ENCODE measurements around the gene ADAMTS16.
A peak's percentile ranks its signal among the peaks of the same experiment; 100 is the strongest.

Gene ADAMTS16

DNA sequence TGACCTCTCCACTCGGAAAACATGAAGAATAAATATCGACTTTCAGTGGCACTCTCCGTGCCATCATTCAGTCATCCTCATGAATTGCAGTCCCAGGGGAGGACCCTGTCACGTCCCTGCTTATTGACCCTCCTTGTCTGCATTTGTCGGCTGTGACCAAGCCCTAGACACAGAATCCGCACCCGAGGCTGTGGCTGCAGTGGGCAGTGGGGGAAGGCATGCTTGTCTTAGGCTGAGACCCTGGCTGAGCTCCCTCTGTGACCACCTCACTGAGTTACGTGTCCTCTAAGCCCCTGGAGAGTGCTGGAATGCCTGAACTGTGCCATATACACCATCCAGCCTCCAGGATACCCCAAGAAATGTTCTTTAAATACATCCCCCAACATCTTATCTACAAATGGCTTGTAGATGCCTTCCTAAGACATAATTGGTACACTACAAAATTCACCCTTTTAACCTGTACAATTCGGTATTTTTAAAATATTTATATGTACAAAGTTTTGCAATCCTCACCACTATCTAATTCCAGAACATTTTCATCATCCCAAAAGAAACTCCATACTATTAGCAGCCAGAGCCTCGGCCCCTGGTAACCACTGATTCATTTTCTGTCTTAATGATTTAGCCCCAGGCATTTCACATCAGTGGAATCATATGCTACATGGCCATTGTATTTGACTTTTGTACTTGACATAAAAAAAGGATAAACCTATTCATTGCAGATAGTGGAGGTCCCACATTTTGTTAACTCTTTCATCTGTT is 201.6 kb downstream of the ADAMTS16 start:
- no peak for TF ChIP-seq CTCF (IDR thresholded peaks at IDR 0.05; ENCODE audit: insufficient read depth, low read depth, low read length, missing control alignments)
- no peak for DNase-seq (ENCODE audit: low read depth)
- H3K4me3 ChIP-seq (ENCODE audit: low read depth, low read length) = no peak overlapping the region

GRCh38 chr5:5342784-5343183 is 202.7 kb downstream of the ADAMTS16 start:
- no peak for DNase-seq (ENCODE audit: low read depth)
- no peak overlapping the region for H3K4me3 ChIP-seq (ENCODE audit: low read depth, low read length)
- no peak for TF ChIP-seq CTCF (IDR thresholded peaks at IDR 0.05; ENCODE audit: insufficient read depth, low read depth, low read length, missing control alignments)

DNA sequence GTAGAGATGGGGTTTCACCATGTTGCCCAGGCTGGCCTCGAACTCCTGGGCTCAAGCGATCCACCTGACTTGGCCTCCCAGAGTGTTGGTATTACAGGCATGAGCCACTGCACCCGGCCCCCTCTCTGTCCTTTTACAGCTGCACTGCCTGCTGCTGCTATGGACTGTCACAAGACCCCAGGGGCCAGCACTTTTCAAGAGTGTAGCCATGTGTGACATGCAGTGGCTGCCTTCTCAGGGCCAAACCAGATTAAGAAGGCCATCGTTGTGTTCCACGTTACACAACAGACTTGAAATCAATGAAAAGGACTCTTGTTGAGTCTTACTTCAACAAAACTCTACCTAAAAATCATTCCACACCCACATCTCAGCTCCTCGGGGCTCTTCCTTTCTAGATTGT is 203.4 kb downstream of the ADAMTS16 start:
- no peak for DNase-seq (ENCODE audit: low read depth)
- H3K4me3 ChIP-seq (ENCODE audit: low read depth, low read length) = no peak overlapping the region
- TF ChIP-seq CTCF (IDR thresholded peaks at IDR 0.05; ENCODE audit: insufficient read depth, low read depth, low read length, missing control alignments) = no peak

DNA sequence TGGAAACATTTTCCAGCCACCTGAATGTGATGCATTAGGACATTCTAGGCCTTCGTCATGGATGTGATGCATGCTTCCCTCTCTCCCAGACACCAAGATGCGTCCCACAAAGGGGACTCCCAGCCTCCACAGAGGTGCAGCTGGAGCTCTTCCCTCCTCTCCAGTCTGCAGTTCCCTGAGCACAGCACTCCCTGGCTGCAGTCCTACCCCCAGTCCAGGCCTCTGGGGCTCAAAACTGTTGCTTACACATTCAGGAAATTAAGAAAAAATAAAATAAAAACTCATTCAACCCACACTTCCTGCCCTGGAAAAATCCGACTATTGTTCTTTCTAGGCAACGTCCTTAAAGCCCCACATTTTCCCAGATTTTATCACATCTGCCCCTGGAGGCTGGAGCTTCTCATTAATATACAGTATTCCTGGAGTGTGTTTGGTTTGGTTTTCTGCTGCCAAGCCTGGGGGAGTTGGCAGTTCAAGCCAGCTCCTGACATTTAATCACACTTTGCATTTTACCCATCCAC is 204.0 kb downstream of the ADAMTS16 start:
- no peak overlapping the region for H3K4me3 ChIP-seq (ENCODE audit: low read depth, low read length)
- no peak for TF ChIP-seq CTCF (IDR thresholded peaks at IDR 0.05; ENCODE audit: insufficient read depth, low read depth, low read length, missing control alignments)
- DNase-seq (ENCODE audit: low read depth) = no peak

- no peak for DNase-seq (ENCODE audit: low read depth)
- TF ChIP-seq CTCF (IDR thresholded peaks at IDR 0.05; ENCODE audit: insufficient read depth, low read depth, low read length, missing control alignments) = no peak
- H3K4me3 ChIP-seq (ENCODE audit: low read depth, low read length) = no peak overlapping the region
These were observed 204.5 kb downstream of the ADAMTS16 start for GRCh38 chr5:5344606-5345005.

GRCh38 chr5:5347442-5347841 is 207.3 kb downstream of the ADAMTS16 start:
- peak; percentile 6 for DNase-seq (ENCODE audit: low read depth)
- no peak overlapping the region for H3K4me3 ChIP-seq (ENCODE audit: low read depth, low read length)
- no peak for TF ChIP-seq CTCF (IDR thresholded peaks at IDR 0.05; ENCODE audit: insufficient read depth, low read depth, low read length, missing control alignments)

DNA sequence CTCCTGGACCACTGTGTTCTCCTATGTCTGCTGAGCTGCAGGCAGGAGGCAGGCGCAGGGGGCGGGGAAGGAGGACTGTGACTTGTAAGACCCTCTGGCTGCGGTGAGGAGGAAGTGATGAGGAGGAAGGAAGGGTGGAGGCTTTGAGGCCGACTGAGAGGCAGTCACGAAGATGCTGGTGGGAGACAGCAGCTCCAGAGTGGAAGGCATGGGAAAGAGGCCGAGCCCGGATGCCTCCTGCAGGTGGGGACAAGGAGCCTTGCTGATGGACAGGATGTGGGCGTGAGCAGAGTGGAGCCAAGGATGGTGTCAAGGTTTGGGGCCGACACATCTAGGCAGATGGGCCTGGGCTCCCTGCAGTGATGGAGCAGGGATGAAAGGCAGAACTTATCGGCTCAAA is 208.0 kb downstream of the ADAMTS16 start:
- no peak overlapping the region for H3K4me3 ChIP-seq (ENCODE audit: low read depth, low read length)
- no peak for DNase-seq (ENCODE audit: low read depth)
- no peak for TF ChIP-seq CTCF (IDR thresholded peaks at IDR 0.05; ENCODE audit: insufficient read depth, low read depth, low read length, missing control alignments)
